Measurements from ENCODE around the gene MVK.

- TF ChIP-seq POLR2A (IDR thresholded peaks at IDR 0.05) = no peak
- TF ChIP-seq, protein P1, sequence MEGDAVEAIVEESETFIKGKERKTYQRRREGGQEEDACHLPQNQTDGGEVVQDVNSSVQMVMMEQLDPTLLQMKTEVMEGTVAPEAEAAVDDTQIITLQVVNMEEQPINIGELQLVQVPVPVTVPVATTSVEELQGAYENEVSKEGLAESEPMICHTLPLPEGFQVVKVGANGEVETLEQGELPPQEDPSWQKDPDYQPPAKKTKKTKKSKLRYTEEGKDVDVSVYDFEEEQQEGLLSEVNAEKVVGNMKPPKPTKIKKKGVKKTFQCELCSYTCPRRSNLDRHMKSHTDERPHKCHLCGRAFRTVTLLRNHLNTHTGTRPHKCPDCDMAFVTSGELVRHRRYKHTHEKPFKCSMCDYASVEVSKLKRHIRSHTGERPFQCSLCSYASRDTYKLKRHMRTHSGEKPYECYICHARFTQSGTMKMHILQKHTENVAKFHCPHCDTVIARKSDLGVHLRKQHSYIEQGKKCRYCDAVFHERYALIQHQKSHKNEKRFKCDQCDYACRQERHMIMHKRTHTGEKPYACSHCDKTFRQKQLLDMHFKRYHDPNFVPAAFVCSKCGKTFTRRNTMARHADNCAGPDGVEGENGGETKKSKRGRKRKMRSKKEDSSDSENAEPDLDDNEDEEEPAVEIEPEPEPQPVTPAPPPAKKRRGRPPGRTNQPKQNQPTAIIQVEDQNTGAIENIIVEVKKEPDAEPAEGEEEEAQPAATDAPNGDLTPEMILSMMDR (IDR thresholded peaks at IDR 0.05) = no peak
- no peak for TF ChIP-seq POLR2AphosphoS5 (IDR thresholded peaks at IDR 0.05)
These were observed 24.8 kb downstream of the MVK start for GRCh38 chr12:109598428-109598854.
